Measurements from ENCODE around the gene BTBD2.

The BTBD2 gene

GRCh38 chr19:1952635-1953034, 62.9 kb downstream of the BTBD2 start:
- TF ChIP-seq ZC3H10 (CRISPR knock-in tag; IDR thresholded peaks at IDR 0.05) = no peak
- no peak for TF ChIP-seq TSHZ2 (CRISPR knock-in tag; IDR thresholded peaks at IDR 0.05)
- no peak for TF ChIP-seq SNAI2 (CRISPR knock-in tag; IDR thresholded peaks at IDR 0.05)
- TF ChIP-seq RARB (CRISPR knock-in tag; IDR thresholded peaks at IDR 0.05) = no peak
- TF ChIP-seq BACH2 (CRISPR knock-in tag; IDR thresholded peaks at IDR 0.05; ENCODE audit: borderline replicate concordance) = no peak
- no peak for TF ChIP-seq ISL1 (CRISPR knock-in tag; IDR thresholded peaks at IDR 0.05)
- TF ChIP-seq OSR1 (CRISPR knock-in tag; IDR thresholded peaks at IDR 0.05) = no peak
- no peak for TF ChIP-seq POU6F1 (CRISPR knock-in tag; IDR thresholded peaks at IDR 0.05; ENCODE audit: borderline replicate concordance, low read depth)
- TF ChIP-seq TCF4 (CRISPR knock-in tag; IDR thresholded peaks at IDR 0.05; ENCODE audit: borderline replicate concordance) = no peak
- no peak for TF ChIP-seq ESRRG (CRISPR knock-in tag; IDR thresholded peaks at IDR 0.05)
- TF ChIP-seq ZNF565 (CRISPR knock-in tag; conservative IDR thresholded peaks at IDR 0.05; ENCODE audit: low read depth) = no peak
- no peak for TF ChIP-seq TOX (CRISPR knock-in tag; IDR thresholded peaks at IDR 0.05; ENCODE audit: borderline replicate concordance)
- TF ChIP-seq GLIS3 (CRISPR knock-in tag; IDR thresholded peaks at IDR 0.05) = no peak
- no peak for TF ChIP-seq ARNTL (CRISPR knock-in tag; IDR thresholded peaks at IDR 0.05; ENCODE audit: borderline replicate concordance, low read depth)
- TF ChIP-seq ZFP3 (CRISPR knock-in tag; IDR thresholded peaks at IDR 0.05) = no peak
- TF ChIP-seq ZNF8 (CRISPR knock-in tag; IDR thresholded peaks at IDR 0.05) = no peak
- TF ChIP-seq PATZ1 (CRISPR knock-in tag; IDR thresholded peaks at IDR 0.05; ENCODE audit: borderline replicate concordance) = no peak
- TF ChIP-seq CREB5 (CRISPR knock-in tag; IDR thresholded peaks at IDR 0.05; ENCODE audit: low read depth) = no peak

GRCh38 chr19:1950640-1951039, 64.9 kb downstream of the BTBD2 start:
- ATAC-seq = no peak

More at GRCh38 chr19:1952635-1953034, 62.9 kb downstream of the BTBD2 start:
- no peak for ATAC-seq

More at GRCh38 chr19:1950640-1951039, 64.9 kb downstream of the BTBD2 start:
- TF ChIP-seq ZFP30 (CRISPR knock-in tag; IDR thresholded peaks at IDR 0.05) (no peak), ZNF565 (CRISPR knock-in tag; conservative IDR thresholded peaks at IDR 0.05; ENCODE audit: low read depth) (no peak), TOX (CRISPR knock-in tag; IDR thresholded peaks at IDR 0.05; ENCODE audit: borderline replicate concordance) (no peak), GLIS3 (CRISPR knock-in tag; IDR thresholded peaks at IDR 0.05) (no peak), PATZ1 (CRISPR knock-in tag; IDR thresholded peaks at IDR 0.05; ENCODE audit: borderline replicate concordance) (no peak)
